Stimulated activated naive CD8-positive, alpha-beta T cell treated with anti-CD3 and anti-CD28 coated beads, Interleukin-15, Interleukin-2, amounts not matched to agents 100 ng/mL and 50 ng/mL, for 24 hours (primary cell): ENCODE results near the gene PHRF1.

ENCODE experiments used
- H3K27ac Mint-ChIP-seq: one replicate; pipeline ENCODE4 v1.8.0; 2021; ENCODE audit warnings: mild to moderate bottlenecking, mixed read lengths
- H3K27me3 Mint-ChIP-seq: one replicate; pipeline ENCODE4 v1.8.0; 2021; ENCODE audit warnings: mixed read lengths
- H3K36me3 Mint-ChIP-seq: one replicate; pipeline ENCODE4 v1.8.0; 2021; ENCODE audit warnings: low read depth, mixed read lengths
- H3K4me1 Mint-ChIP-seq: one replicate; pipeline ENCODE4 v1.8.0; 2021; ENCODE audit warnings: low read depth, mixed read lengths
- H3K4me3 Mint-ChIP-seq: one replicate; pipeline ENCODE4 v1.8.0; 2021; ENCODE audit warnings: mild to moderate bottlenecking, mixed read lengths
- H3K9me3 Mint-ChIP-seq: one replicate; pipeline ENCODE4 v1.8.0; 2021; ENCODE audit warnings: mixed read lengths

Gene PHRF1

GRCh38 chr11:551131-551530 lies 25.1 kb upstream of the PHRF1 start:
- Mint-ChIP-seq H3K4me3 (no peak overlapping the region), H3K4me1 (no peaks in the 10 kb centered on the region), H3K27me3 (no peaks in the 10 kb centered on the region), H3K27ac (no peak overlapping the region), H3K9me3 (no peaks in the 10 kb centered on the region), H3K36me3 (no peaks in the 10 kb centered on the region)

GRCh38 chr11:551596-551995 lies 24.7 kb upstream of the PHRF1 start:
- H3K4me1 Mint-ChIP-seq: peaks cover 3% of the 10 kb centered on the region
- H3K9me3 Mint-ChIP-seq: no peaks in the 10 kb centered on the region
- H3K27me3 Mint-ChIP-seq: peaks cover 3% of the 10 kb centered on the region
- no peaks in the 10 kb centered on the region for H3K36me3 Mint-ChIP-seq
- no peak overlapping the region for H3K27ac Mint-ChIP-seq
- no peak overlapping the region for H3K4me3 Mint-ChIP-seq

- no peaks in the 10 kb centered on the region for H3K9me3 Mint-ChIP-seq
- H3K4me1 Mint-ChIP-seq: peaks cover 3% of the 10 kb centered on the region
- no peak overlapping the region for H3K4me3 Mint-ChIP-seq
- no peaks in the 10 kb centered on the region for H3K36me3 Mint-ChIP-seq
- H3K27me3 Mint-ChIP-seq: peaks cover 6% of the 10 kb centered on the region
- no peak overlapping the region for H3K27ac Mint-ChIP-seq
These were observed 22.9 kb upstream of the PHRF1 start for GRCh38 chr11:553083-553987.

- H3K36me3 Mint-ChIP-seq: no peaks in the 10 kb centered on the region
- H3K27me3 Mint-ChIP-seq: peaks cover 6% of the 10 kb centered on the region
- H3K4me3 Mint-ChIP-seq: no peak overlapping the region
- peaks cover 3% of the 10 kb centered on the region for H3K4me1 Mint-ChIP-seq
- H3K27ac Mint-ChIP-seq: no peak overlapping the region
- no peaks in the 10 kb centered on the region for H3K9me3 Mint-ChIP-seq
These were observed 22.3 kb upstream of the PHRF1 start for GRCh38 chr11:553988-554340.

GRCh38 chr11:554428-555226 lies 21.6 kb upstream of the PHRF1 start:
- peaks cover 6% of the 10 kb centered on the region for H3K27me3 Mint-ChIP-seq
- peaks cover 3% of the 10 kb centered on the region for H3K4me1 Mint-ChIP-seq
- no peaks in the 10 kb centered on the region for H3K9me3 Mint-ChIP-seq
- no peak overlapping the region for H3K27ac Mint-ChIP-seq
- no peak overlapping the region for H3K4me3 Mint-ChIP-seq
- no peaks in the 10 kb centered on the region for H3K36me3 Mint-ChIP-seq

- H3K4me1 Mint-ChIP-seq: peaks cover 9% of the 10 kb centered on the region
- H3K27me3 Mint-ChIP-seq: peaks cover 6% of the 10 kb centered on the region
- no peaks in the 10 kb centered on the region for H3K9me3 Mint-ChIP-seq
- no peak overlapping the region for H3K27ac Mint-ChIP-seq
- H3K4me3 Mint-ChIP-seq: no peak overlapping the region
- H3K36me3 Mint-ChIP-seq: no peaks in the 10 kb centered on the region
These were observed 21.0 kb upstream of the PHRF1 start for GRCh38 chr11:555227-555779.

GRCh38 chr11:555780-556661 lies 20.2 kb upstream of the PHRF1 start:
- Mint-ChIP-seq H3K27ac (no peak overlapping the region), H3K9me3 (no peaks in the 10 kb centered on the region), H3K36me3 (no peaks in the 10 kb centered on the region), H3K4me3 (no peak overlapping the region), H3K4me1 (peaks cover 9% of the 10 kb centered on the region), H3K27me3 (peaks cover 6% of the 10 kb centered on the region)

- peaks cover 6% of the 10 kb centered on the region for H3K27me3 Mint-ChIP-seq
- no peaks in the 10 kb centered on the region for H3K36me3 Mint-ChIP-seq
- H3K4me1 Mint-ChIP-seq: peaks cover 13% of the 10 kb centered on the region
- no peak overlapping the region for H3K4me3 Mint-ChIP-seq
- no peak overlapping the region for H3K27ac Mint-ChIP-seq
- no peaks in the 10 kb centered on the region for H3K9me3 Mint-ChIP-seq
These were observed 19.5 kb upstream of the PHRF1 start for GRCh38 chr11:556662-557256.

GRCh38 chr11:557328-558132 lies 18.7 kb upstream of the PHRF1 start:
- Mint-ChIP-seq H3K36me3 (no peaks in the 10 kb centered on the region), H3K27ac (no peak overlapping the region), H3K4me3 (no peak overlapping the region), H3K9me3 (no peaks in the 10 kb centered on the region), H3K27me3 (peaks cover 6% of the 10 kb centered on the region), H3K4me1 (peaks cover 13% of the 10 kb centered on the region)

GRCh38 chr11:558503-558902 lies 17.8 kb upstream of the PHRF1 start:
- H3K27me3 Mint-ChIP-seq: peaks cover 6% of the 10 kb centered on the region

GRCh38 chr11:559020-559620 lies 17.1 kb upstream of the PHRF1 start:
- Mint-ChIP-seq H3K4me3 (no peak overlapping the region), H3K9me3 (no peaks in the 10 kb centered on the region), H3K27ac (no peak overlapping the region), H3K36me3 (no peaks in the 10 kb centered on the region), H3K4me1 (peaks cover 13% of the 10 kb centered on the region), H3K27me3 (peaks cover 6% of the 10 kb centered on the region)

More at GRCh38 chr11:558503-558902, 17.8 kb upstream of the PHRF1 start:
- Mint-ChIP-seq H3K4me3 (no peak overlapping the region), H3K9me3 (no peaks in the 10 kb centered on the region), H3K4me1 (peaks cover 13% of the 10 kb centered on the region), H3K36me3 (no peaks in the 10 kb centered on the region), H3K27ac (no peak overlapping the region)

- Mint-ChIP-seq H3K4me1 (peaks cover 13% of the 10 kb centered on the region), H3K27me3 (peaks cover 6% of the 10 kb centered on the region), H3K4me3 (peak overlapping the region; percentile 70), H3K9me3 (no peaks in the 10 kb centered on the region), H3K36me3 (no peaks in the 10 kb centered on the region), H3K27ac (peak overlapping the region; percentile 38)
These were observed 16.5 kb upstream of the PHRF1 start for GRCh38 chr11:559712-560304.
